NCI-H2171 treated with DMSO at 0.1 percent for 48 hours (cell line): ENCODE data around the gene NOB1.
"Not testable (repeated sequence)": the region's sequence is repeated elsewhere in the genome, so short reads cannot be mapped to it uniquely, and the experiment has no call there.

Experiments used
- DNase-seq: peaks from one replicate; lab custom pipeline; 2025; lab: John Stamatoyannopoulos, UW

Gene NOB1

DNA sequence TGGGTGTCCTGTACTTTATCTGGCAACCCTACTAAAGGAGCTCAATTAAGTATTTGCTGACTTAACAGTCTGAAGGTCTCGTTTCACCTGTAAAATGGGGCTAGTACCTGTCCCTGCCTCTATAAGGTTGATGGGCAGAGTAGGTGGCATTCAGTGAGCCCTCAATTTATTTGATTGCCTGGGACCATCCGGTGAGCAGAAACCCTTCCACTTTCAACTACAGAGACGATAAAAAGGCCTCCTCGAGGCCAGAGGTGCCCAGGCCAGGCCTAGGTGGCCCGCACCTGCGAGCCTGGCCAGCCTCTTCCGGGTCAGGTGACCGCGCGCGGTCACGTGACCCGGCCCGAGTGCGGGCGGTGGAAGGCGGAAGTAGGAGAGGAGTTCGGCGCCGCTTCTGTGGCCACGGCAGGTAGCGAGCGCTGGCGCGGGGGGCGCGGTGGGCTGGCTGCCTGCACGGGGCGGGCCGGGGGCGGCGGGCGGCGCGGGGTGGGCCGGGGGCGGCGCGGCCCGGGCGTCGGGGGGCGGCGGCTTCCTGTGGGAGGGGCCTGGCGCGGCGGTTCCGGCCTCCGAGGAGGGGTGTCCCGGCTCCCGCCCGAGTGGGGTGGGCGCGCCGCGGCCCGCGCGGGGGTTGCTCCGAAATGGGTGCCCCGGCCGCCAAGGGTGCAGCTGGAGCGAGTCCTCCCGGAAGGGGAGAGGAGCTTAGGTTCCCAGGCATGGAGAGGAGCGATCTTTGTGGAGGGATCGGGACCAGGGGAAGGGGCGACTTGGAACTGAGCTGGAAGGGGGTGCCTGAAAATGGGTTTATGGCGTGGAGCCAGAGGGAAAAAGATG is 7.5 kb upstream of the NOB1 start, which contains the start of gene WWP2:
WWP2 (plus strand) TSS at position 350 of the 831 bp plus-strand sequence. CDS start 24,679 bp downstream, outside the sequence.
- peak; percentile 85 for DNase-seq

DNA sequence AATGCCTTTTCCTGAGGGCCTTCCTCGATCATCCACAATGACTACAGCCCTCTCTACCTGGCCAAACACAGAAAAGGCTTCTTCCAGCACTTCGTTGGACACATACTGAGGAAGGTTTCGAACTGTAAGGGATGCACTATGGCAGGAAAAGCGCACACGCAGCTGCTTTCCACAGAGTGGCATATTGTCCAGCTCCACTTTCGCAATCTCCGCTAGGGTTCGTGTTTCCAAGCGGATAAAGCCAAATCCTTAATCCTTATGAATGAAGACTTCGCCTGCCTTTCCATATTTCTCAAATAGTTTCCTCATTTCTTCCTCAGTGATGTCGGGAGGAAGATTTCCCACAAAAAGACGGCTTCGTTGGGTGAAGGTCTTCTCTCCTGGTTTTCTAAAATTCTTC is 2.6 kb upstream of the NOB1 start:
- not testable (repeated sequence) for DNase-seq

DNA sequence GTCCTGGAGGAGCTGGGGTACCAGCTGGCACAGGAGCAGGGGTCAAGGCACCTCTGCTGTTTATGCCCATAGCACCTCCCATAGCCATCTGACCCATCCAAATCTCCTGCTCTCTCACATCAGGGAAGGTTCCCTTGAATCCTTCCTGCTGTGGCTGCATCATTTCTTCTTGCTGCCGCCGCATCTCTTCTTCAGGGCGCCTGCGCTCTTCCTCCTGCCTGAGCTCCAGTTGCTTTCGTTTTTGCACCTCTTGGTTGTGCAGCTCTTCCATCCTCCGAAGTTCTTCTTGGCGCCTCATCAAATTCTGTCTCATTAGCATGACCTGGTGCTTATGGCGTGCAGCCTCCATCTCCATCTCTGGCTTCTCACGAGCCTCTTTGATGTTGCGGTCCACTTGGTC is 2.0 kb upstream of the NOB1 start:
- DNase-seq = no peak

DNA sequence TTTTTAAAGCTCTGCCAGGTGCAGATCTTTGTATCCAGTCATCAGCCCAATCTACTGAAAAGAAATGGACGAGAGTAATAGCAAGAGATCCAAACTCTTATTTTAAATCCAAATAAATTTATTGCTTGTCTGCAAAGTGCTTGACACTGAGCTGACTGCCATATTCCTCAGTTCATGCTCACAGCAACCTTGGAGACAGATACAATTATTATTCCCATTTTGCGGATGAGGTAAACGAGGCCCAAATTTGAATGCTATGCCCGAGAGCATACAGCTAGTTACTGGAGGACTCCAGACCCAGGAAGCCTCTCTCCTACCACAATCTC is 620 bp downstream of the NOB1 start:
- no peak for DNase-seq

DNA sequence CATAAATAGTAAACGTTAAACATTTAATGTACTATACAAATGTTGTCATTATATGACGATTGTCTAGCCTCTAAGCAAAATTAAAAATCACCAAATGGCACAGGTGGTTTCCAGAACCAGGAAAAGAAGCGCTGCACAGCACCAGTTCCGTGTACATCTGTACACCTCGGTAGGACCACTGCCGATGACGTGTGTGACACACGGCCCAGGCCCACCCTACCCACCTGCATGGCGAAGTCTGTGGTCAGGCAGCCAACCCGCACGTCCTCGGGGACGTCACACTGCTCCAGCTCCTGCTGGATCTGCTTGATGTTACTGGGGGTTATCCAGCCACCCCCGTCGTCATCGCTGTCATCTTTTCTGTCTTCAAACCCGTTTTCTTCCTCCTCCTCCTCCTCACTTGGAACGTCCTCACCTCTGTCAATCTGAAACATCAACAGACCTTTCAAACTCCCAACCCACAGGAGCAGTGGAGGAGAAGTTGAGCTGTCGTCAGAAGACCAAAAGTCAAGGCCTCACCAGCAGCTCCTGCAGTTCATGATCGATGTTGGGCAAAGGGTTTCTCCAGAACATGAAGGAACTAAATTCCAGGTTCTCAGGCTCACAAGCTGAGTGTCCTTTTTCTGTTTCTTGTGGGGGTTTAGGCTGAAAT is 5.9 kb downstream of the NOB1 start:
- DNase-seq = no peak

DNA sequence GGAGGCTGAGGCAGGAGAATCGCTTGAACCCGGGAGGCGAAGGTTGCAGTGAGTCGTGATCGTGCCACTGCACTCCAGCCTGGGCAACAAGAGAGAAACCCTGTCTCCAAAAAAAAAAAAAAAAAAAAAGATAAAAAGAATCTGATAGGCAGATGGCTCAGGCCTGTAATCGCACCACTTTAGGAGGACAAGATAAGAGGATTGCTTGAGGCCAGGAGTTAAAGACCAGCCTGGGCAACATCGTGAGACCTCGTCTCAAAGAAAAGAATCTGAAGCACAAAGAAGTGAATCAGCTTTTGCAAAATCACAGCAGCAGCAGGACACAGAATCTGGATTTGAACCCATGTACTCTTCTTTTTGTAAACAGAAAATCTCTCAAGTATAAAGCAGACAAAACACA is 7.6 kb downstream of the NOB1 start:
- DNase-seq = no peak

DNA sequence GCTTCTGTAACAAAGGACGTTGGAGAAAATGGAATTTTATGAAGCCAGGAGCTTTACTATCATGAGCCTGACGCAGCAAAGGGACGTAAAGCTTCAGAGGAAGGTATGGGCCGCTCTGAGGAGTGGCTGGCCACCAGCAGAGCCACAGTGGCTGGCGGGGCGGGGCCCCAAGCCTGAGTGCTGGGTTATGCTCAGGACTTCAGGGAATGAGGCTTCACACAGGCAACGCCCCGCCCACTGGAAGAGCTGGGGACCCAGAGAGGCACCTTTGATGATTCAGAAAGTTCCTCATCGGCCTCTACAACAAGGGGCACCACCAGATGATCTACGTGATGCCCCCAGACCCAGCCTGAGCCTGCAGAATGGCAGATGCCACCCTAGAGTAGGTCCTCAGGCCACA is 8.8 kb downstream of the NOB1 start:
- no peak for DNase-seq

DNA sequence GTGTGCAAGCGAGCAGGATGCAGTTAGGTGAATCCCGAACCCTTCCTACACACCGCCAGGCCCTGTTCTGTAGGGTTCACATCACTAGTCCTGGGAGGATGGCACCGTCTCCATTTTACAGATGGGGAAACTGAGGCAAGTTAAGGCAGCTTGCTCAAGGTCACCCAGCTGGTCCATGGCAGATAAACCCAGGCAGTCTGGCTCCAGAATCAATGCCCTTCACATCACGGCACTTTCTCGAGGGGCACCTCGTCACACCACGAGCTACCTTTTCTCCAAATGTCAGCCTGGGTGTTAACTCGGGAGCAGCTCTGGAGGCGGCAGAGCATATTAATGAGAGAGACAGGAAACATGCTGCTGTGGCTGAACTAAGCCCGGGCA is 9.5 kb downstream of the NOB1 start:
- DNase-seq = no peak

DNA sequence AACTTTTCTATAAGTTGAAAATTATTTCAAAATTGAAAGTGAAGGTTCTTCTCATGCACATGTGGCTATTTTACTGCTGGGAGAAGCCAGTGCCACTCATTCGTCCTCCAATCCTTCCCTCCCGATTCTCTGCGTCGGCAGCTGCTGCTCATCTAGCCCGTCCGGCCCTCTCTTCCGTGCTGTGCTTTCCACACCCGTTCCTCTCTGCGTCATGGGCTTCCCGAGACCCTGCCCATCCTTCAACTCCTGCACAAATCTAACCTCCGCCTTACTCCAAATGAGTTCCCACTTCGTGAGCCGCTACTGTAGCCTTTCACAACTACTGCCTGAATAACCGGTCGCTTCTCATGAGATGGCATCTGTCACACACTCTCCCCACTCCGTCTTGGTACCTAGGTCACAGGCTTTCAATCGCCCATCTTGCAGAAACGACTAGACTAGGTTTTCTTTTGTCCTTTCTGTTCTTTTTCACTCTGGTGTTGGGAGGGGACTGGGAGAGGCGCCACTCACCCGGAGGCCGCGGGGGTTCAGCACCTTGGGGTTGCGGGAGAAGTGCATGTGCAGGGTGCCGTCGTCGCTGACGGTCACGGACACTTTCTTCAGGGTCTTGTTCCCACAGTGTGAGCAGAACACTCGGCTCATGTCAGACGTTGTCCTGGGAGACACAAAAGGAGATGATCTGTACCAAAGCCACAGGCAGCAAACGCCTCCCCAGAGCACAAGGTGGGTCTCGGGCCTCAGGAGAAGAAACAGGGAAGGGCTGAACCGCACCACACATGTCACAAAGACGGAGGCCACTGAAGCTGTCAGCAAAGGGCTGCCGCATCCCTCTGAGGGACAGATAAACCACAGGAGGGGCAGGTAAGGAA is 10.1 kb downstream of the NOB1 start:
- DNase-seq = no peak

DNA sequence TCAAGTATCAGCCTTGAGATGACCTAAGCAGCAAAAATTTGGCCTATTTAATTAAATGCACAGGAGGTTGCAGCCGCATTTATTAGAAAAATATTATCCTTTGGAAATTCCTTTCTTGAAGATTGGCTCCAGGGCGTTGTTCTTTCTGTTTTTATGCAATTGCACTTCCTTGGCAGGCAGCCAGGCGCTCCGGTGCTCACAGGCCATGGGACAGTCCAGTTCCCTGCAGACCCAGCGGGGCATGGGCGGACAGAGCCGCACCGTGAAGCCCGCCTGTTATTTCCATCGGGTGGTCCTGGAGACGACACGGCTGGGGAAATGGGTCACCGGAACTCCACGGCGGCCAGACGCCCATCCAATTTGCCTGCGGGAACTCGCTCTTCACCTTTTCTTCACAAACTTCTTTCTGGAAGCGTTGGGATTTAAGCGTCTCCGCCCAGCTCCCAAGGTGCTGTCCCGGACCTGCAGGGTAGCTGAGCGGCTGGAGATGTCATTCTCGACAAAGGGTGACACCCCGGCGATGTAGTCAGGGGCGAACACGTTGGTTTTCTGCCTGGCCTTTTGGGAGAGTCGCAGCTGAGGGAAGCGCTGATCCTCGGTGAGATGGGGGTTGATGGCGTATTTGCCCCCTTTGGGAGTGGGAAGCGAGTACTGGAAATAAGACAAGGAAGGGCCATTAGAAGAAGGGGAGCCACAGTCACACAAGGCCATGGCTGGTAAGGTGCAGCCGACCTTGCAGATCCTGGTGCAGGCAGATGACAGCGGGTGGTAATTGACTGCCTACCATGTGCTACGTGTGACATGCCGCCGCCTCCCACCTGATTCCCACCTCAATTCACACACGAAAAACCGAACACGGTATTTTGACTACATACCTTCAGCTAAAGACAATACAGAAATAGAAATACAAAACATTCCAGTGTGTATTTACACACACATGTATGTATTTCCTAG is 12.5 kb downstream of the NOB1 start:
- DNase-seq = no peak

DNA sequence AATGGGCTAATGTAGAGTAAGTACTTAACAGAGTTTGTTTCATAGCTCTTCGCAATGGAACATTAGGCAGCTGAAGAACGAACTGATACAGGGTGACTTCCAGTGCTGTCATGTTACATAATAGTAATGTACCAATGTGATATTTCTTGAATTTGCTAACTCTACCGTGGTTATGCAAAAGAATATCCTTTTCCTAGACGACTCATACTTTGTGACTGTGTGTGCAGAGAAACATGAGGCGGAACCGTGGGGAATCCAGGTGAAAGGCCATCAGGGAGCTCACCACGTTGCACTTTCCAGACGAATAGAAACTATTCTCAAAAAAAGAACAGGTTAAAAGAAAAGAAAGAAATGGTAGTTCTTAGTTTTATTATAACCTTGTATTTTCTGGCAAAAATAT is 13.2 kb downstream of the NOB1 start:
- DNase-seq = no peak

DNA sequence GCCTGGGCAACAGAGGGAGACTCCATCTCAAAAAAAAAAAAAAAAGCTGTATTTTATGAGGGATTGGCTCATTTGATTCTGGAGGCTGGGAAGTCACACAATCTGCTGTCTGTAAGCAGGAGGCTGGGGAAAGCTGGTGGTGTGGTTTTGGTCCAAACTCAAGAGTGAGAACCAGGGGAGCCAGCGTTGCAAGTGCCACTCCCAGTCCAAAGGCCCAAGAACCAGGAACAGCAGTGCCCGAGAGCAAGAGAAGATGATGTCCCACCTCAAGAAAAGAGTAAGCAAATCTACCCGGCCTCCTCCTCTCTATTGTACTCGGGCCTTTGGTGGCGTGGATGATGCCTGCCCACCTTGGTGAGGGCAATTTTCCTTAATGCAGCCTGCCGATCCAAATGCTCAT is 22.6 kb downstream of the NOB1 start:
- no peak for DNase-seq

DNA sequence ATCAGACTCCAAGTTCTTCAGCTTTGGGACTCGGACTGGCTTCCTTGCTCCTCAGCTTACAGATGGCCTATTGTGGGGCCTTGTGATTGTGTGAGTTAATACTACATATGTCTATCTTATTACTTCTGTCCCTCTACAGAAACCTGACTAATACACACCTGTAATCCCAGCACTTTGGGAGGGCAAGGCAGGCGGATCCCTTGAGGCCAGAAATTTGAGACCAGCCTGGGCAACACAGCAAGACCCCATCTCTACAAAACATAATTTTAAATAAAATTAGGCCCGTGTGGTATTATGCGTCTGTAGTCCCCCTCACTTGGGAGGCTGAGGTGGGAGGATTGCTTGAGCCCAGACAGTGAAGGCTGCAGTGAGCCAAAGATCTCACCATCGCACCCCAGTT is 23.4 kb downstream of the NOB1 start:
- not testable (repeated sequence) for DNase-seq

DNA sequence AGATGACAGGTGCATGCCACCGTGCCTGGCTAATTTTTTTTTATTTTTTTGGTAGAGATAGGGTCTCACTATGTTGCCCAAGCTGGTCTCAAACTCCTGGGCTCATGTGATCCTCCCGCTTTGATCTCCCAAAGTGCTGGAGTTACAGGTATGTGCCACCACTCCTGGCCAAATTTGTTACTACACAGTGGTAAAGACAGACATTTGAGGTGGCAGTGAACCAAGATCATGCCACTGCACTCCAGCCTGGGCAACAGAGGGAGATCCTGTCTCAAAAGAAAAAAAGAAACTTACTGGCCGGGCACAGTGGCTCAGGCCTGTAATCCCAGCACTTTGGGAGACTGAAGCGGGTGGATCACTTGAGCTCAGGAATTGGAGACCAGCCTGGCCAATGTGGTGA is 25.7 kb downstream of the NOB1 start:
- DNase-seq = not testable (repeated sequence)

DNA sequence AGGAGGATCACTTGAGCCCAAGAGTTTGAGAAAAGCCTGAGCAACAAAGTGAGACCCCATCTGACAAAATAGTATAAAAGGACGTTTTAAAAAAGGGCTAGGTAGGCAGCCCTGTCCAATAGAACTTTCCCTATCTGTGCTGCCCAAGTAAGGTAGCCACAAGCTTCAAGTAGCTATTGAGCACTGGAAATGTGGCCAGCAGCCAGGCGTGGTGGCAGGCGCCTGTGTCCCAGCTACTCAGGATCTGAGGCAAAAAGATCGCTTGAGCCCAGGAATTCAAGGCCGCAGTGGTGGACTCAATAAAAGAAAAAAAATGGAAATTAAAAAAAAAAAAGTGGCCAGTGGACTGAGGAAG is 26.8 kb downstream of the NOB1 start:
- no peak for DNase-seq

DNA sequence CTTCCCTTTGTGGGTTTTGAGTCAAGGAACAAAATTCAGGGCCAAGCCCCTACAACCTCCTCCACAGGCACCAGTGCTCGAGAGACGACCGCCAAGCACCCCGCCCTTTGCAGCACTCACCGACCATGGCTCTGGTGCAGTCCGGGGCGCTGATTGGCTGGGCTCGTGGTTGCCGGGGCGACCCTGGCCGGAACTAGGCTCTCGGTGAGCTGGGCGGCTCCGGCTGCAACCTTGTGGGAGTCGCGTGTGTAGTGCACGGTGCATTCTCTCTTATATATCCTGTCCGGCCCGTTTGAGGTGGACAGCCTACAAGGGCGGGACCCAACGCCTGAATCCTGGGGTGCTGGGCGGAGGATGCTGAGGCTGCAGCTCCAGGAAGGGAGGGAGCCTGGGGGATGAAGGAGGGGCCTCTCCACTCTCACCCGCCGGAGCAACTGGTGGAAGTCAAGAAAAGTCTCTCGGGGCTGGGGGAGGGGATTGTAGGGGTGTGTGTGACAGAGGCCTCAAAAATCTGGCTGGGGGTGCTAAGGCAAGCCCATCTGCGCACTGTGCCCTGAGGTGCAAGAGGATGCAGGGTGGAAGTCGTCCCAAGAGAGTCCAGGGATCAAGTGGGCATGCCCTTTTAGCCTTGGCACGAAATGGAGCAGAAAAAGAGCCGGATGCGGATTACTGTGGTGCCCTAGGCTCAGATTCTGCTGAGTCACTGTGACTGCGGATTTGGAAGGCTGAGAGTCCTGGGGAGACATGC is 28.2 kb downstream of the NOB1 start, which contains the start of gene NQO1:
NQO1 (minus strand) TSS at position 248 of the 748 bp plus-strand sequence; CDS start at position 127, 121 bp downstream.
- DNase-seq = peak; percentile 94

DNA sequence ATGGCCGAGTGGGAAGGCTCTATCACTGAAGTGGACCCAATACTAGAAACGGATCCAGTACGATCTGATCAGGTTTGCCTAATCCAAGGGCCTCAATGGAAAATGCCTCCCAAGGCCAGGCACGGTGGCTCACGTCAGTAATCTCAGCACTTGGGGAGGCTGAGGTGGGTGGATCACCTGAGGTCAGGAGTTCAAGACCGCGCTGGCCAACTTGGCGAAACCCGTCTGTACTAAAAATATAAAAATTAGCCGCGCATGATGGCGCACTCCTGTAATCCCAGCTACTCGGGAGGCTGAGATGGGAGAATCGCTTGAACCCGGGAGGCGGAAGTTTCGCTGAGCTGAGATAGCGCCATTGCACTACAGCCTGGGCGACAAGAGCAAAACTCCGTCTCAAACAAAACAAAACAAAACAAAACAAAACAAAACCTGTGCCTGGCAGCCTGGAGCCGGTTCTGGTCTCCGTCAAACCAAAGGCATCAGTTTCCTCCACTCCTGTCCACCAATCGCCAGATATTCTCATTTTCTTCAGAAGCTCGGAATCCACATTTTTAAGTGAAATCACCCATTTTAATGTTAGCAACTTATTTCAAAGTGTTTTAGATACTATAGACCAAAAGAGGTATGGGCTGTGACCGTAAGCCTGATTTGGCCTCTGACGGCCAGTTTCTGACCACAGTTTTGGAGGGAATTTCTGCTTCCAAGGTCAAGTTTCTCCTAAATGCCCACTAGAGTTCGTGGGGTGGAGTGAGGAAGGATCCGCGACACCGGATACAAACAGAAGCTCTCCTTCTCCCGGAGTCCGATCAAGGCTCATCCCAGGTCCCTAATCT is 29.0 kb downstream of the NOB1 start:
- no peak for DNase-seq

DNA sequence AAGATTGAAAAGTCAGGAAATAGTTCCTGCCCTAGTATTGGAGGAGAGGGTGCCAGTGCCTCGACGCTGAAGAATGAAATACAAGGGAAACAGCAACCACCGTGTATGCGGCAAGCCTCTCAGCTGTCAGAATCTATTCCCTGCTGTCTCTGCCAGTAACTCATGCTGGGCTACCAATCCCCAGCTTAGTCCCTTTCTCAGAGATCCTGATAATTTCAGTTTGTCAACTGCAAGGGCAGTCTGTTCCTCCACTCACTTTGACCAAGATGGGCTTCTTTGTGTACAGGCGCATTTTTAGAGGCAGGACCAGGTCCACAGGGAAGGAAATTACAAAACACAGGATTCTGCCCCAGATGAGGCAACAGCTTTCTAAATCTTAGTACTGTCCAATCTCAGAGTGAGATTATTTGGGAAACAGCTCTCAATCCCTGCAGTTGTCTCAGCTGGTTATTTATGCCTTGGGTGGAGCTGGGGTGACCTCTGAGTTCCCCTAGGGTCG is 29.7 kb downstream of the NOB1 start:
- no peak for DNase-seq

DNA sequence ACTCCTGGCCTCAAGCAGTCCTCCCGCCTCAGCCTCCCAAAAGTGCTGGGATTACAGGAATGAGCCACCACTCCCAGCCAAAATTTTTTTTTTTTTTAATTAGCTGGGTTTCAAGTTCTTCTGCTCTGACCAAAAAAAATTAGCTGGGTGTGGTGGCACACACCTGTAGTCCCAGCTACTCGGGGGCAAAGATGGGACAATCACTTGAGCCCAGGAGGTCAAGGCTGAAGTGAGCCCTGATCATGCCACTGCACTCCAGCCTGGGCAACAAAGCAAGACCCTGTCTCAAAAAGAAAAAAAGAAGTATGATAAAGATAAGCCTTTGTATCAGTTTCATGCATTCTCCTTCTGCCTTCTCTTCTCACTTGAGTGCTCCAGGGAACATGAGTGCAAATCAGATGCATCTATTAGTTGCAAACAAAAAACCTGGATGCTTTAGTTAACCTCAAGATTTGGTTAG is 30.3 kb downstream of the NOB1 start:
- DNase-seq = no peak
